Endothelial cell of umbilical vein (primary cell): ENCODE data around the gene WNT7B. TPM values are rescaled to one million over a fixed set of nuclear protein-coding genes. Genes with fewer than 3 reads are reported as not detected.
A peak's percentile ranks its signal among the peaks of the same experiment; 100 is the strongest.

Source experiments
- BruUV-seq: library from RNA; stranded (reverse); fragments of 400-500 nt; replicated peaks from 2 replicates; lab custom pipeline; 2021; lab: Mats Ljungman, UMichigan
- CTCF ChIA-PET: fragments of 300-600, 350-600 bp; sonication (Branson Sonifier 250); formaldehyde crosslinking; loops from one replicate; lab custom pipeline; 2021; ENCODE audit warnings: antibody characterized with exemption, inconsistent platforms; lab: Charles Lee
- POLR2A ChIA-PET: fragments of 300-600, 350-600 bp; sonication (Branson Sonifier 250); formaldehyde crosslinking; loops from one replicate; lab custom pipeline; 2021; ENCODE audit warnings: antibody characterized with exemption, inconsistent platforms; lab: Charles Lee
- DNase-seq: peaks from one replicate; pipeline ENCODE4 v3.0.0-alpha.2; 2011; ENCODE audit warnings: low read depth, low spot score
- FAIRE-seq: peaks from 2 replicates; lab custom pipeline; 2011; peaks lifted over from hg19 to GRCh38; lab: Jason Lieb, UNC
- H2AFZ ChIP-seq: 2 replicates; pipeline ENCODE4 v1.6.0; 2012; ENCODE audit warnings: low read depth, low read length, control low read depth, inconsistent platforms
- H3K27ac ChIP-seq: 2 replicates; pipeline ENCODE4 v1.5.1; 2011; ENCODE audit warnings: low read depth, mild to moderate bottlenecking, control low read depth, low read length, moderate library complexity; ENCODE audit not compliant: insufficient read depth
- H3K27me3 ChIP-seq, 2 experiments: 2 replicates each; pipeline versions ENCODE4 v1.6.0 to v1.6.1; 2011; ENCODE audit warnings: low read length in 2 of 2, mixed read lengths in 1 of 2; ENCODE audit not compliant: control insufficient read depth in 2 of 2, insufficient read depth in 2 of 2
- H3K36me3 ChIP-seq, 2 experiments: 2 replicates in 1 of 2; 3 replicates in 1 of 2; pipeline ENCODE4 v1.5.1; 2011; ENCODE audit warnings: low read length in 2 of 2, mild to moderate bottlenecking in 1 of 2, moderate library complexity in 1 of 2; ENCODE audit not compliant: control insufficient read depth in 2 of 2, insufficient read depth in 2 of 2; ENCODE audit errors: extremely low read depth in 1 of 2
- H3K4me1 ChIP-seq: 3 replicates; pipeline ENCODE4 v1.5.1; 2011; ENCODE audit warnings: mild to moderate bottlenecking, low read length; ENCODE audit not compliant: control insufficient read depth, insufficient read depth; ENCODE audit errors: extremely low read depth
- H3K4me2 ChIP-seq: 2 replicates; pipeline ENCODE4 v1.6.1; 2011; ENCODE audit warnings: low read length, control low read depth, mixed read lengths; ENCODE audit not compliant: insufficient read depth
- H3K4me3 ChIP-seq, 3 experiments: fragments of 200-600 bp in 1 of 3; sonication (generic), shearing (Covaris generic) in 1 of 3; replicated peaks in 1 of 3; 2 replicates each; pipeline ENCODE4 v1.5.1; 2011 to 2016; ENCODE audit warnings: control low read depth in 3 of 3, low read length in 3 of 3, mild to moderate bottlenecking in 2 of 3, inconsistent platforms in 1 of 3, low read depth in 1 of 3, moderate library complexity in 1 of 3; ENCODE audit not compliant: insufficient read depth in 1 of 3
- H3K79me2 ChIP-seq: 2 replicates; pipeline ENCODE4 v1.6.0; 2012; ENCODE audit warnings: low read length, inconsistent platforms; ENCODE audit not compliant: control insufficient read depth, insufficient read depth
- H3K9ac ChIP-seq: replicated peaks from 2 replicates; pipeline ENCODE3; 2011; ENCODE audit warnings: low read length, control low read depth; ENCODE audit not compliant: insufficient read depth; ENCODE audit errors: extremely low read depth
- H3K9me1 ChIP-seq: replicated peaks from 3 replicates; pipeline ENCODE4 v1.6.0; 2011; ENCODE audit warnings: mild to moderate bottlenecking, low read length; ENCODE audit not compliant: control insufficient read depth, insufficient read depth; ENCODE audit errors: extremely low read depth
- H3K9me3 ChIP-seq: replicated peaks from 2 replicates; pipeline ENCODE4 v1.5.1; 2012; ENCODE audit warnings: low read length, inconsistent platforms; ENCODE audit not compliant: control insufficient read depth, insufficient read depth
- H4K20me1 ChIP-seq: replicated peaks from 2 replicates; pipeline ENCODE3; 2011; ENCODE audit warnings: mild to moderate bottlenecking, low read length; ENCODE audit not compliant: control insufficient read depth, insufficient read depth; ENCODE audit errors: extremely low read depth
- EZH2 ChIP-seq: IDR thresholded peaks from 2 replicates; pipeline ENCODE4 v1.6.1; 2012; ENCODE audit warnings: borderline replicate concordance, low read depth, mild to moderate bottlenecking, moderate library complexity, low read length, inconsistent platforms; ENCODE audit not compliant: severe bottlenecking
- MYC ChIP-seq: IDR thresholded peaks from one replicate; pipeline ENCODE4 v1.6.1; 2011; ENCODE audit warnings: mild to moderate bottlenecking, low read depth, low read length
- POLR2AphosphoS5 ChIP-seq: IDR thresholded peaks from 2 replicates; pipeline ENCODE4 v1.6.1; 2012; ENCODE audit warnings: low read depth, mild to moderate bottlenecking, control low read depth, low read length, moderate library complexity; ENCODE audit not compliant: insufficient read depth
- dilution Hi-C: fragments of 300-500 bp; cut with MboI; formaldehyde crosslinking; loops from one replicate; pipeline ENCODE4 v1.15.0; 2019; ENCODE audit warnings: low sequenced_read_pairs; ENCODE audit not compliant: extremely low pct_ligation_motif_present
- intact Hi-C: fragments of 100-400 bp; cut with micrococcal nuclease; formaldehyde crosslinking; loops from one replicate; pipeline ENCODE4 v1.10.0; 2022
- polyA plus RNA-seq, 4 experiments: library from polyadenylated mRNA; depleted of rRNA in 3 of 4; stranded (reverse) in 3 of 4; unstranded in 1 of 4; fragments of >200 nt; gene quantifications; 2 replicates each; pipeline versions ENCODE4 v1.2.1 to v1.2.3, GENCODE V29; 2011 to 2012; ENCODE audit warnings: missing spikeins in 1 of 4
- total RNA-seq: library from RNA; stranded (reverse); gene quantifications from 2 replicates; pipeline ENCODE4 v1.2.3, GENCODE V29; 2021

WNT7B gene
- total and polyA plus RNA-seq, 2 donors (not counting 3 experiments of a cell fraction or from before 2014, with no cell fraction given) = not detected

- Histone ChIP-seq H3K36me3 (no peaks in the 10 kb centered on the region), H3K4me3 (no peak overlapping the region), H3K27ac (no peak overlapping the region), H3K79me2 (no peaks in the 10 kb centered on the region), H3K9ac (no peak overlapping the region), H4K20me1 (no peaks in the 10 kb centered on the region), H3K9me3 (no peaks in the 10 kb centered on the region), H2AFZ (no peak overlapping the region), H3K4me2 (no peak overlapping the region), H3K4me1 (peaks cover 14% of the 10 kb centered on the region), H3K27me3 (peaks cover 54 to 59% of the 10 kb centered on the region in 2 experiments), H3K9me1 (no peaks in the 10 kb centered on the region)
- intact Hi-C loops (no loop called here), dilution Hi-C loops (no loop called here)
- ChIA-PET POLR2A (no interaction called here), CTCF (interaction anchor here (1.4 kb wide), 1 partner anchor 394 kb away, joined by 3 read pairs; no protein-coding TSS in a partner anchor)
- FAIRE-seq = no peak
- TF ChIP-seq POLR2AphosphoS5 = no peak
- peak; percentile 6 for TF ChIP-seq EZH2
- no TSS peak for BruUV-seq
- DNase-seq = no peak
These were observed 4.7 kb downstream of the WNT7B start for GRCh38 chr22:45972091-45972888.

- H3K27ac ChIP-seq = no peak overlapping the region
- DNase-seq (no peak), FAIRE-seq (no peak)
- no peak overlapping the region for H3K4me3 ChIP-seq
- H3K9ac ChIP-seq = no peak overlapping the region
- CTCF ChIA-PET = interaction anchor here (1.4 kb wide), 1 partner anchor 393 kb away, joined by 3 read pairs; no protein-coding TSS in a partner anchor
- intact Hi-C loops (no loop called here), dilution Hi-C loops (no loop called here)
- POLR2A ChIA-PET = no interaction called here
- no peaks in the 10 kb centered on the region for H4K20me1 ChIP-seq
- peaks cover 14% of the 10 kb centered on the region for H3K4me1 ChIP-seq
- H3K27me3 ChIP-seq = peaks cover 53 to 58% of the 10 kb centered on the region in 2 experiments
- no TSS peak for BruUV-seq
- H2AFZ ChIP-seq = no peak overlapping the region
- H3K36me3 ChIP-seq = no peaks in the 10 kb centered on the region
- TF ChIP-seq MYC = no peak
- TF ChIP-seq EZH2 = peak; percentile 92
- peak overlapping the region; percentile 15 for H3K4me2 ChIP-seq
- no peaks in the 10 kb centered on the region for H3K9me3 ChIP-seq
- no peaks in the 10 kb centered on the region for H3K9me1 ChIP-seq
- no peaks in the 10 kb centered on the region for H3K79me2 ChIP-seq
These were observed 5.4 kb downstream of the WNT7B start for GRCh38 chr22:45971408-45972028.
